IMR-90 (cell line): ENCODE results near the gene SIPA1L3. TPM values are rescaled to one million over a fixed set of nuclear protein-coding genes. Genes with fewer than 3 reads are reported as not detected.

Experiments
- ATAC-seq: fragments of 200-7000 bp; cut with Tn5 transposase; 2 replicates; pipeline ENCODE4 v1.9.1; 2020; ENCODE audit warnings: low read depth, mild to moderate bottlenecking, moderate library complexity
- BruUV-seq: library from RNA; stranded (reverse); fragments of 400-500 nt; replicated peaks from 2 replicates; lab custom pipeline; 2021; lab: Mats Ljungman, UMichigan
- CTCF ChIA-PET: fragments of 300-600 bp; formaldehyde crosslinking; extraction: SDS; loops from one replicate; lab custom pipeline; 2021; ENCODE audit warnings: antibody characterized with exemption; lab: Yijun Ruan, JAX
- POLR2A ChIA-PET: fragments of 300-600 bp; sonication (Branson Sonifier 250); formaldehyde crosslinking; loops from one replicate; lab custom pipeline; 2022; ENCODE audit warnings: antibody characterized with exemption; ENCODE audit not compliant: unreplicated experiment; lab: Charles Lee
- DNase-seq: peaks from one replicate; pipeline ENCODE4 v3.0.0; 2013
- H2AFZ ChIP-seq: replicated peaks from 2 replicates; pipeline ENCODE3; 2013; ENCODE audit warnings: low read length, mild to moderate bottlenecking; ENCODE audit not compliant: poor library complexity
- H2AK5ac ChIP-seq: 2 replicates; pipeline ENCODE4 v1.6.1; 2013; ENCODE audit warnings: low read depth, low read length, inconsistent platforms
- H2AK9ac ChIP-seq: replicated peaks from 2 replicates; pipeline ENCODE3; 2013; ENCODE audit warnings: mild to moderate bottlenecking, low read depth, low read length, moderate library complexity; ENCODE audit not compliant: poor library complexity
- H2BK120ac ChIP-seq: 2 replicates; pipeline ENCODE4 v1.6.1; 2013; ENCODE audit warnings: low read depth, low read length, inconsistent platforms
- H2BK15ac ChIP-seq: 3 replicates; pipeline ENCODE4 v1.6.1; 2013; ENCODE audit warnings: low read depth, low read length, inconsistent platforms
- H2BK20ac ChIP-seq: 2 replicates; pipeline ENCODE4 v1.6.1; 2013; ENCODE audit warnings: low read depth, mild to moderate bottlenecking, inconsistent platforms, low read length, moderate library complexity
- H2BK5ac ChIP-seq: 2 replicates; pipeline ENCODE4 v1.6.1; 2013; ENCODE audit warnings: mild to moderate bottlenecking, low read depth, low read length, inconsistent platforms; ENCODE audit not compliant: poor library complexity, severe bottlenecking
- H3K14ac ChIP-seq: replicated peaks from 2 replicates; pipeline ENCODE4 v1.6.1; 2013; ENCODE audit warnings: low read depth, low read length, inconsistent platforms
- H3K18ac ChIP-seq: 2 replicates; pipeline ENCODE4 v1.6.1; 2013; ENCODE audit warnings: low read depth, low read length, control low read depth
- H3K23ac ChIP-seq: 2 replicates; pipeline ENCODE4 v1.6.1; 2013; ENCODE audit warnings: low read depth, low read length, inconsistent platforms
- H3K27ac ChIP-seq: 2 replicates; pipeline ENCODE4 v1.5.1; 2013; ENCODE audit warnings: mild to moderate bottlenecking, control low read depth, low read length; ENCODE audit not compliant: insufficient read depth
- H3K27me3 ChIP-seq: 2 replicates; pipeline ENCODE4 v1.6.1; 2013; ENCODE audit warnings: low read length; ENCODE audit not compliant: control insufficient read depth, insufficient read depth
- H3K36me3 ChIP-seq: 2 replicates; pipeline ENCODE4 v1.6.1; 2013; ENCODE audit warnings: low read length, mixed read lengths; ENCODE audit not compliant: control insufficient read depth, insufficient read depth
- H3K4ac ChIP-seq: 2 replicates; pipeline ENCODE4 v1.6.1; 2013; ENCODE audit warnings: low read depth, low read length, inconsistent platforms
- H3K4me1 ChIP-seq: 2 replicates; pipeline ENCODE4 v1.6.1; 2013; ENCODE audit warnings: low read length, mixed read lengths; ENCODE audit not compliant: control insufficient read depth, insufficient read depth
- H3K4me2 ChIP-seq: 2 replicates; pipeline ENCODE4 v1.6.1; 2013; ENCODE audit warnings: low read depth, mild to moderate bottlenecking, control low read depth, low read length, moderate library complexity
- H3K4me3 ChIP-seq: 2 replicates; pipeline ENCODE4 v1.5.1; 2013; ENCODE audit warnings: low read depth, mild to moderate bottlenecking, control low read depth, low read length, moderate library complexity; ENCODE audit not compliant: insufficient read depth
- H3K56ac ChIP-seq: 2 replicates; pipeline ENCODE4 v1.6.1; 2013; ENCODE audit warnings: low read length, inconsistent platforms; ENCODE audit not compliant: insufficient read depth; ENCODE audit errors: extremely low read depth
- H3K79me1 ChIP-seq, 2 experiments: 2 replicates each; pipeline ENCODE4 v1.6.1; 2013; ENCODE audit warnings: low read length in 2 of 2, inconsistent platforms in 1 of 2, low read depth in 1 of 2
- H3K9ac ChIP-seq: 2 replicates; pipeline ENCODE4 v1.6.1; 2013; ENCODE audit warnings: low read depth, low read length, control low read depth
- H3K9me1 ChIP-seq: 2 replicates; pipeline ENCODE4 v1.6.1; 2013; ENCODE audit warnings: low read length, inconsistent platforms; ENCODE audit not compliant: insufficient read depth
- H3K9me3 ChIP-seq: 2 replicates; pipeline ENCODE4 v1.6.1; 2013; ENCODE audit warnings: low read length; ENCODE audit not compliant: control insufficient read depth, insufficient read depth
- H4K20me1 ChIP-seq: 2 replicates; pipeline ENCODE4 v1.6.1; 2013; ENCODE audit warnings: low read length, inconsistent platforms; ENCODE audit not compliant: insufficient read depth
- H4K5ac ChIP-seq: 2 replicates; pipeline ENCODE4 v1.6.1; 2013; ENCODE audit warnings: mild to moderate bottlenecking, low read depth, low read length, control low read depth
- H4K8ac ChIP-seq, 2 experiments: 2 replicates each; pipeline ENCODE4 v1.6.1; 2013; ENCODE audit warnings: low read depth in 2 of 2, low read length in 2 of 2, control low read depth in 1 of 2, inconsistent platforms in 1 of 2
- H4K91ac ChIP-seq: 2 replicates; pipeline ENCODE4 v1.6.1; 2013; ENCODE audit warnings: low read depth, low read length, inconsistent platforms; ENCODE audit not compliant: insufficient read depth
- BHLHE40 ChIP-seq: fragments of 150-350 bp; IDR thresholded peaks from 2 replicates; pipeline ENCODE4 v1.6.1; 2016; ENCODE audit warnings: mild to moderate bottlenecking, low read depth, low read length
- CEBPB ChIP-seq: IDR thresholded peaks from 2 replicates; pipeline ENCODE4 v1.6.1; 2012; ENCODE audit warnings: low read depth, low read length, improper control_type of control experiment
- MXI1 ChIP-seq: IDR thresholded peaks from 2 replicates; pipeline ENCODE4 v1.6.1; 2012; ENCODE audit warnings: low read depth, mild to moderate bottlenecking, low read length, moderate library complexity, borderline replicate concordance
- POLR2A ChIP-seq: IDR thresholded peaks from 2 replicates; pipeline ENCODE4 v1.6.1; 2012; ENCODE audit warnings: mild to moderate bottlenecking, low read depth, low read length
- RAD21 ChIP-seq: IDR thresholded peaks from 2 replicates; pipeline ENCODE4 v1.6.1; 2012; ENCODE audit warnings: low read length, improper control_type of control experiment
- RCOR1 ChIP-seq: IDR thresholded peaks from 2 replicates; pipeline ENCODE4 v1.6.1; 2012; ENCODE audit warnings: mild to moderate bottlenecking, low read length, improper control_type of control experiment; ENCODE audit not compliant: insufficient replicate concordance
- whole genome bisulfite sequencing, 2 experiments: methylation state at CpG; one replicate each; pipeline versions ENCODE4 v1.1.5 to v1.1.7; 2013; ENCODE audit warnings: missing lambda C conversion rate in 2 of 2; ENCODE audit not compliant: insufficient read length in 1 of 2; ENCODE audit errors: extremely low coverage in 2 of 2; 5-methylcytosine and 5-hydroxymethylcytosine counted together
- dilution Hi-C: fragments of 300-500 bp; cut with HindIII; formaldehyde crosslinking; loops from one replicate; pipeline ENCODE4 v1.14.3; 2018; ENCODE audit warnings: low sequenced_read_pairs; ENCODE audit not compliant: unreplicated experiment
- in situ Hi-C: fragments of 300-500 bp; cut with MboI; formaldehyde crosslinking; loops from 3 replicates; pipeline ENCODE4 v1.14.3; 2019; ENCODE audit warnings: low sequenced_read_pairs, inconsistent platforms, mixed read lengths
- intact Hi-C: fragments of 100-400 bp; cut with micrococcal nuclease; formaldehyde crosslinking; loops from 2 replicates; pipeline ENCODE4 v1.10.0; 2022
- polyA plus RNA-seq, 3 experiments: library from polyadenylated mRNA; depleted of rRNA; stranded (reverse); fragments of >200 nt; gene quantifications; 2 replicates each; pipeline ENCODE4 v1.2.3, GENCODE V29; 2012; ENCODE audit warnings: low replicate concordance in 1 of 3
- total RNA-seq: library from RNA; depleted of rRNA; stranded (reverse); fragments of >200 nt; gene quantifications from 2 replicates; pipeline ENCODE4 v1.2.3, GENCODE V29; 2012
- TF ChIP-seq, protein P1 (sequence below): fragments of 150-350 bp; IDR thresholded peaks from 2 replicates; pipeline ENCODE4 v1.6.1; 2016; ENCODE audit warnings: low read depth, mild to moderate bottlenecking, low read length, moderate library complexity, borderline replicate concordance
- TF ChIP-seq, protein P2 (sequence below): conservative IDR thresholded peaks from 2 replicates; pipeline ENCODE4 v1.5.1; 2012; ENCODE audit warnings: mild to moderate bottlenecking, low read depth, low read length, improper control_type of control experiment

Gene SIPA1L3
- total and polyA plus RNA-seq, 2 of the 4 experiments (the other 2 are of a cell fraction) = 4.1 to 9.4 TPM

DNA sequence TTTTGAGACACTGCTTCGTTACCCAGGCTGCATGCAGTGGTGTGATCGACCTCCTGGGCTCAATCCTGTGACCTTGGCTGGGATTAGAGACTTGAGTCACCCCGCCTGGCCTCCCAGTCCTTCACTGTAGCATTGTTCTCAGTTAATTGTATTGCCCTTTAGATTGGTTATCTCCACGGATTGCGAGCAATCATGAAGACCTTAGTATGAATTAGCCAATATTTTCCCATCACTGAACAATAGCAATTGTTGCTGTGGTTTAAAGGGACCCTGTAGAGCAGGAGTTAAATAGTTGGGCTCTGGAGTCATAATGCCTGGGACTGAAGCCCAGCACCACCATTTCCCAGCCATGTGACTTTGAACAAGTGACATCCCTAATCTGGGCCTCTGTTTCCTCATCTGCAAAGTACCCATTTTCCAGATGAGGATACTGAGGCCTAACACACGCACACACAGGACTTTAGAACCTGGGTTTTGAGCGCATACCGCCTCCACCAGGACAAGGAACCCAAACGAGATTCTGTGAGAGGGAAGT, 340.8 kb downstream of the SIPA1L3 start:
- Histone ChIP-seq H3K79me1 (no peaks in the 10 kb centered on the region), H3K4me1 (peaks cover 24% of the 10 kb centered on the region), H4K91ac (no peak overlapping the region), H2AK9ac (no peak overlapping the region), H3K9me1 (peaks cover 3% of the 10 kb centered on the region; the same call in 1 of the 2 replicates), H3K36me3 (no peaks in the 10 kb centered on the region), H3K14ac (no peak overlapping the region), H4K20me1 (no peaks in the 10 kb centered on the region), H3K23ac (no peak overlapping the region), H3K27ac (no peak overlapping the region), H2BK15ac (0 out of 3 replicates have a peak overlapping the region, but pooled peaks have one; percentile 3), H3K4me2 (no peak overlapping the region), H3K4me3 (no peak overlapping the region), H3K56ac (no peak overlapping the region), H3K9ac (no peak overlapping the region), H2AK5ac (peak overlapping the region; percentile 70), H3K9me3 (no peaks in the 10 kb centered on the region), H3K18ac (no peak overlapping the region), H2BK20ac (no peak overlapping the region), H2AFZ (peak overlapping the region; percentile 14), H2BK5ac (no peak overlapping the region), H2BK120ac (no peak overlapping the region), H3K4ac (no peak overlapping the region), H4K5ac (no peak overlapping the region), H4K8ac (no peak overlapping the region), H3K27me3 (no peaks in the 10 kb centered on the region)
- CTCF ChIA-PET = interaction anchor here (0.6 kb wide), 1 partner anchor 88 kb away, joined by 3 read pairs; no protein-coding TSS in a partner anchor
- in situ Hi-C loops (loop anchor here (25.0 kb wide), 1 partner anchor 390 kb away; the partner anchor contains the start of gene ACTN4), intact Hi-C loops (no loop called here), dilution Hi-C loops (no loop called here)
- DNase-seq (no peak), ATAC-seq (no peak)
- POLR2A ChIA-PET = no interaction called here
- WGBS, 2 experiments = no CpG with 5 or more reads among the region's 9 CpGs
- TF ChIP-seq POLR2A = no peak
- no peak for TF ChIP-seq RCOR1
- no peak for TF ChIP-seq RAD21
- TF ChIP-seq, protein P1, sequence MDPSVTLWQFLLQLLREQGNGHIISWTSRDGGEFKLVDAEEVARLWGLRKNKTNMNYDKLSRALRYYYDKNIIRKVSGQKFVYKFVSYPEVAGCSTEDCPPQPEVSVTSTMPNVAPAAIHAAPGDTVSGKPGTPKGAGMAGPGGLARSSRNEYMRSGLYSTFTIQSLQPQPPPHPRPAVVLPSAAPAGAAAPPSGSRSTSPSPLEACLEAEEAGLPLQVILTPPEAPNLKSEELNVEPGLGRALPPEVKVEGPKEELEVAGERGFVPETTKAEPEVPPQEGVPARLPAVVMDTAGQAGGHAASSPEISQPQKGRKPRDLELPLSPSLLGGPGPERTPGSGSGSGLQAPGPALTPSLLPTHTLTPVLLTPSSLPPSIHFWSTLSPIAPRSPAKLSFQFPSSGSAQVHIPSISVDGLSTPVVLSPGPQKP = no peak
- no peak for TF ChIP-seq MXI1
- TF ChIP-seq, protein P2, sequence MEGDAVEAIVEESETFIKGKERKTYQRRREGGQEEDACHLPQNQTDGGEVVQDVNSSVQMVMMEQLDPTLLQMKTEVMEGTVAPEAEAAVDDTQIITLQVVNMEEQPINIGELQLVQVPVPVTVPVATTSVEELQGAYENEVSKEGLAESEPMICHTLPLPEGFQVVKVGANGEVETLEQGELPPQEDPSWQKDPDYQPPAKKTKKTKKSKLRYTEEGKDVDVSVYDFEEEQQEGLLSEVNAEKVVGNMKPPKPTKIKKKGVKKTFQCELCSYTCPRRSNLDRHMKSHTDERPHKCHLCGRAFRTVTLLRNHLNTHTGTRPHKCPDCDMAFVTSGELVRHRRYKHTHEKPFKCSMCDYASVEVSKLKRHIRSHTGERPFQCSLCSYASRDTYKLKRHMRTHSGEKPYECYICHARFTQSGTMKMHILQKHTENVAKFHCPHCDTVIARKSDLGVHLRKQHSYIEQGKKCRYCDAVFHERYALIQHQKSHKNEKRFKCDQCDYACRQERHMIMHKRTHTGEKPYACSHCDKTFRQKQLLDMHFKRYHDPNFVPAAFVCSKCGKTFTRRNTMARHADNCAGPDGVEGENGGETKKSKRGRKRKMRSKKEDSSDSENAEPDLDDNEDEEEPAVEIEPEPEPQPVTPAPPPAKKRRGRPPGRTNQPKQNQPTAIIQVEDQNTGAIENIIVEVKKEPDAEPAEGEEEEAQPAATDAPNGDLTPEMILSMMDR = no peak
- no peak for TF ChIP-seq CEBPB
- TF ChIP-seq BHLHE40 = no peak
- BruUV-seq = no TSS peak
